ENCODE data around the gene PLXNA4.

- TF ChIP-seq POLR2A (IDR thresholded peaks at IDR 0.05; ENCODE audit: low read length) = no peak
- TF ChIP-seq GATA1 (IDR thresholded peaks at IDR 0.05; ENCODE audit: low read depth, low read length) = no peak
Observed at GRCh38 chr7:132415259-132415658, 161.0 kb downstream of the PLXNA4 start.

Data from erythroblast (primary cell).